Vagina (tissue), 2 donors: Measurements from ENCODE around the gene SCN9A. TPM values are rescaled to one million over a fixed set of nuclear protein-coding genes. Genes with fewer than 3 reads are reported as not detected.

Experiments
- DNase-seq, 2 donors: peaks; one replicate each; pipeline ENCODE4 v3.0.0-alpha.2; 2017; ENCODE audit errors: extremely low spot score in 2 of 2
- H3K27ac ChIP-seq: fragments of 200-600 bp; sonication (generic); one replicate; pipeline ENCODE4 v1.5.1; 2019
- H3K27me3 ChIP-seq: fragments of 200-600 bp; sonication (generic); one replicate; pipeline ENCODE4 v1.5.1; 2019
- H3K36me3 ChIP-seq, 2 donors: fragments of 200-600 bp; sonication (generic); one replicate each; pipeline ENCODE4 v1.5.1; 2017 to 2019
- H3K4me1 ChIP-seq: fragments of 200-600 bp; sonication (generic); one replicate; pipeline ENCODE4 v1.5.1; 2019
- H3K4me3 ChIP-seq, 2 donors: fragments of 200-600 bp; sonication (generic); 1 replicate in 1 of 2; 2 replicates in 1 of 2; pipeline ENCODE4 v1.5.1; 2016 to 2019
- H3K9me3 ChIP-seq: fragments of 200-600 bp; sonication (generic); one replicate; pipeline ENCODE4 v1.5.1; 2019
- POLR2A ChIP-seq, 2 donors: fragments of 450-650 bp; IDR thresholded peaks; one replicate each; pipeline ENCODE4 v1.6.1; 2017; ENCODE audit warnings: antibody characterized with exemption in 2 of 2, mild to moderate bottlenecking in 2 of 2, moderate library complexity in 2 of 2
- POLR2AphosphoS5 ChIP-seq, 2 donors: sonication (generic); formaldehyde crosslinking; IDR thresholded peaks; one replicate each; pipeline ENCODE4 v1.9.0; 2017; ENCODE audit warnings: antibody characterized with exemption in 2 of 2, mild to moderate bottlenecking in 2 of 2, low read depth in 1 of 2; ENCODE audit not compliant: insufficient read depth in 1 of 2
- intact Hi-C: fragments of 100-400 bp; cut with DNase I; formaldehyde crosslinking; loops from one replicate; pipeline ENCODE4 v1.15.1; 2023
- total RNA-seq: library from RNA; depleted of rRNA; stranded (reverse); fragments of >200 nt; gene quantifications from one replicate; pipeline ENCODE4 v1.2.3, GENCODE V29; 2016
- TF ChIP-seq, protein P1 (sequence below), 3 experiments: fragments of 450-650 bp in 2 of 3; fragments of 200-600 bp in 1 of 3; sonication (generic) in 1 of 3; IDR thresholded peaks; one replicate each; pipeline ENCODE4 v1.5.1; 2017 to 2019; ENCODE audit warnings: antibody characterized with exemption in 3 of 3, mild to moderate bottlenecking in 2 of 3, moderate library complexity in 2 of 3

Gene SCN9A
- total RNA-seq, 1 donor from 2014 or later, result 4.9 TPM

DNA sequence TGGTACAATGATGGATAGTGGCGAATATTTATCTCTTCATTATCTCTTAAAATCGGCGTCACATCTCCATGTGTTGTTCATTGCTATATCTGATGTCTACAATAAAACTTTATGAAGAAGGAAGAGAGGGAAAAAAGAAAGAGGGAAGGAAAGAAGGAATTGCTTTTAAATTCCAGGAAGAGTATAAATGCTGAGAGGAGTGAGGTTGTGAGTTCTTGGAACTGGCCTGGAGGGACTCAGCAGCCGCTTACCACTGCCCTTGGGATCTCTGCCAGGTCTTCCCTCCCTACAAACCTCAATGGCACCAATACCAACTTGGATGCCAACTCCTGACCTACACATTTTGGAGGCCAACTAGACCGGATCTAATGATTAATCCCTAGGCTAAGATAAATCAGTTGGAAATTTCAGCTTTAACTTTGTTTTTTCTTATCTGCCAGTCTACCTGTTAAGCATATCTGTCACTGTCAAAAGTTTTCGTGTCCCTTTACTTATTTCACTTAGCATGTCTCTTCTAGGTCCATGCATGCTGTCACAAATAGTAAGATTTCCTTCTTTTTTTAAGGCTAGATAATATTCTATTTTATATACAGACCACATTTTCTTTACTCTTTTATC lies 9.8 kb downstream of the SCN9A start:
- intact Hi-C loops, result no loop called here
- no peaks in the 10 kb centered on the region for H3K36me3 ChIP-seq
- H3K27ac ChIP-seq, result no peak overlapping the region
- H3K4me3 ChIP-seq, result no peak overlapping the region
- TF ChIP-seq, protein P1, sequence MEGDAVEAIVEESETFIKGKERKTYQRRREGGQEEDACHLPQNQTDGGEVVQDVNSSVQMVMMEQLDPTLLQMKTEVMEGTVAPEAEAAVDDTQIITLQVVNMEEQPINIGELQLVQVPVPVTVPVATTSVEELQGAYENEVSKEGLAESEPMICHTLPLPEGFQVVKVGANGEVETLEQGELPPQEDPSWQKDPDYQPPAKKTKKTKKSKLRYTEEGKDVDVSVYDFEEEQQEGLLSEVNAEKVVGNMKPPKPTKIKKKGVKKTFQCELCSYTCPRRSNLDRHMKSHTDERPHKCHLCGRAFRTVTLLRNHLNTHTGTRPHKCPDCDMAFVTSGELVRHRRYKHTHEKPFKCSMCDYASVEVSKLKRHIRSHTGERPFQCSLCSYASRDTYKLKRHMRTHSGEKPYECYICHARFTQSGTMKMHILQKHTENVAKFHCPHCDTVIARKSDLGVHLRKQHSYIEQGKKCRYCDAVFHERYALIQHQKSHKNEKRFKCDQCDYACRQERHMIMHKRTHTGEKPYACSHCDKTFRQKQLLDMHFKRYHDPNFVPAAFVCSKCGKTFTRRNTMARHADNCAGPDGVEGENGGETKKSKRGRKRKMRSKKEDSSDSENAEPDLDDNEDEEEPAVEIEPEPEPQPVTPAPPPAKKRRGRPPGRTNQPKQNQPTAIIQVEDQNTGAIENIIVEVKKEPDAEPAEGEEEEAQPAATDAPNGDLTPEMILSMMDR (IDR thresholded peaks at IDR 0.05), result no peak
- TF ChIP-seq POLR2A (IDR thresholded peaks at IDR 0.05) (no peak), POLR2AphosphoS5 (IDR thresholded peaks at IDR 0.05; ENCODE audit: insufficient read depth in 1 of 2, low read depth in 1 of 2) (no peak)
- H3K4me1 ChIP-seq, result no peaks in the 10 kb centered on the region
- H3K27me3 ChIP-seq, result no peaks in the 10 kb centered on the region
- DNase-seq, result no peak
- no peaks in the 10 kb centered on the region for H3K9me3 ChIP-seq

DNA sequence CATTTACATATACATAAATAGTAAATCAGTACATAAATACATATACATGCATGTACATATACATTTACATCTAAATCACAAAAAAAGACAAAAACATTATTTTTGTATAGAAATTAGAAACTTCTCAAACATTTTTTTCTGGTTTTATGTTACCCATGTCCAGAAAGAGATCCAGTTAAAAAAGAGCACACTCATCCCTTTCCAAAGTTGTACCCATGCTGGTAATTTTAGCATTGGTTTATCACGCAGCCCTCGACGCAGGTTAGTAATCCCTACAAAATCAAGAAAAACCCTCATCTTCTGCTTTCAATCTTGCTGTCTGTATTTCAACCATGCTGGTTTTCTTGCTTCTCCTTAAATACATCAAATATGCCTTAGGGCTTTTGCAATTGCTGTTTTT lies 10.5 kb downstream of the SCN9A start:
- Histone ChIP-seq H3K36me3 (no peaks in the 10 kb centered on the region), H3K9me3 (no peaks in the 10 kb centered on the region), H3K4me1 (no peaks in the 10 kb centered on the region), H3K4me3 (no peak overlapping the region), H3K27ac (no peak overlapping the region), H3K27me3 (no peaks in the 10 kb centered on the region)
- intact Hi-C loops, result no loop called here
- TF ChIP-seq POLR2AphosphoS5 (IDR thresholded peaks at IDR 0.05; ENCODE audit: insufficient read depth in 1 of 2, low read depth in 1 of 2), result no peak
- no peak for TF ChIP-seq POLR2A (IDR thresholded peaks at IDR 0.05)
- TF ChIP-seq, protein P1 (IDR thresholded peaks at IDR 0.05), result no peak
- DNase-seq, result no peak

DNA sequence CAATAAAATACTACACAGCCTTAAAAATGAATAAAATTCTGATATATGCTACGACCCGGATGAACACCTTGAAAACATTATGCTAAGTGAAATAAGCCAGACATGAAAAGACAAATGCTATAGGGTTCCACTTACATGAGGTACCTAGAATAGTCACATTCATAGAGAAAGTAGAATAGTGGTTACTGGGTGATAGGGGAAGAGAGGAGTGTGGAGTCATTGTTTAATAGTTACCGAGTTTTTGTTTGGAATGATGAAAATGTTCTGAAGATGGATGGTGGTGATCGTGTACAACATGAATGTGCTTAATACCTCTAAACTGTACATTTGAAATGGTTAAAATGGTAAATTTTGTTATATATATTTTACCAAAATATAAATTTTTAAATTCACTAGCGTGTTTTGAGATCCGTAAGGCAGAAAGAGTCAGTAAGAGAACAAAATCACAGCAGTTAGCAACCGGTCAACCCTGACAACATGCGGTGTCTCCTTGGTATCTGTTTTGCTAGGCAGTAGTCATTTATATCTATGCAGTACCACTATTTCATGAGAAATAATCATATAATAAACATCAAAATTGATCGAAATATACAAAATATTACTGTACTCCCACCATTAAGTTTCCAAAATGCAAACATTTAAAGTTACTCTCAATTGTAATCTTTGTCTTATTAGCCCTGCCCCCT lies 11.1 kb downstream of the SCN9A start:
- TF ChIP-seq POLR2AphosphoS5 (IDR thresholded peaks at IDR 0.05; ENCODE audit: insufficient read depth in 1 of 2, low read depth in 1 of 2) (no peak), POLR2A (IDR thresholded peaks at IDR 0.05) (no peak)
- TF ChIP-seq, protein P1 (IDR thresholded peaks at IDR 0.05), result no peak
- no peak for DNase-seq
- no peaks in the 10 kb centered on the region for H3K9me3 ChIP-seq
- no peaks in the 10 kb centered on the region for H3K36me3 ChIP-seq
- H3K4me1 ChIP-seq, result no peaks in the 10 kb centered on the region
- H3K27ac ChIP-seq, result no peak overlapping the region
- no peaks in the 10 kb centered on the region for H3K27me3 ChIP-seq
- H3K4me3 ChIP-seq, result no peak overlapping the region
- intact Hi-C loops, result no loop called here

- no peaks in the 10 kb centered on the region for H3K27me3 ChIP-seq
- intact Hi-C loops, result no loop called here
- H3K9me3 ChIP-seq, result no peaks in the 10 kb centered on the region
- no peaks in the 10 kb centered on the region for H3K36me3 ChIP-seq
- TF ChIP-seq, protein P1 (IDR thresholded peaks at IDR 0.05), result peak in 1 of 3 experiments; percentile 8
- TF ChIP-seq POLR2A (IDR thresholded peaks at IDR 0.05) (no peak), POLR2AphosphoS5 (IDR thresholded peaks at IDR 0.05; ENCODE audit: insufficient read depth in 1 of 2, low read depth in 1 of 2) (no peak)
- no peaks in the 10 kb centered on the region for H3K4me1 ChIP-seq
- no peak overlapping the region for H3K27ac ChIP-seq
- no peak for DNase-seq
- no peak overlapping the region for H3K4me3 ChIP-seq
Observed at GRCh38 chr2:166361351-166362153, 14.2 kb downstream of the SCN9A start.
